AML-193 (cell line): ENCODE results near the gene SEC31A.
"Not testable (repeated sequence)": the region's sequence is repeated elsewhere in the genome, so short reads cannot be mapped to it uniquely, and the experiment has no call there.

Experiments used
- DNase-seq, 2 experiments: peaks; one replicate each; lab custom pipeline; 2025; lab: John Stamatoyannopoulos, UW

Gene SEC31A

GRCh38 chr4:82833060-82833459 lies 57.9 kb downstream of the SEC31A start:
- DNase-seq = not testable (repeated sequence)

GRCh38 chr4:82825425-82825824 lies 65.5 kb downstream of the SEC31A start:
- no peak for DNase-seq

DNA sequence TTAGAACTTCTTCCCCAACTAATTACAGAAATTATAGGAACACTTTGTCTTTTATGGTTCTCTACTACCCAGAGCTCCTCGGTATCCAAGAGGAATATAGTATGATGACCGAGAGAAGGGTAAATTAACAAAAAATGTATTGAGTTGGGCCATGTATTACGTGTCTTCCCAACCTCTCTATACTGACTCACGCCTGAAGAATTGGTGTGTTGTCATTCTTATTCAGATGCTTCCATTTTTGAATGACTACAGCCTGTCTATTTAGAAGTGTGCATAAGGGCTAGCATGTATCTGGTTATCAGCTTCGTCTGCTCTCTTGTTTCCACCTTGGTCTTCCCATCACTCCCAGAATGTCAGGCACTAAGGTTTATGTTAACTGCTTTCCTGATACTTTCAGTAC lies 67.9 kb downstream of the SEC31A start:
- no peak for DNase-seq

DNA sequence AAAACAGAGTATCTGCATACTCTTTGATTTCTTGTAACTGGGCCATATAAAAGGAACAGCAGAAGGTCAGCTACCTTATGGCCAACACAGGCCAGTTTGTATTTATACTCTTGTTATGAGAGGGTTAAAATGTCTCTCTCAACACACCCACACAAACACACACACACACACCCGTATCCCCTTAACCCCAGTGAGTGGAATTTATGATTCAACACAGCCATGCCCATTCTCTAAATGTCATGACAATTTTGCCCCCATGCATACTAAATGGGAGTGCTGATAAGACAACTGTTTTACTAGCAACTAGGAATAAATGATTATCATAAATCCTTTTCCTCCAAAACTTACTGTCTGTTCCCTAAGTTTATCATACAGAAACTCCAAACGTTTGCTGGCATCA lies 70.3 kb downstream of the SEC31A start:
- DNase-seq = no peak

DNA sequence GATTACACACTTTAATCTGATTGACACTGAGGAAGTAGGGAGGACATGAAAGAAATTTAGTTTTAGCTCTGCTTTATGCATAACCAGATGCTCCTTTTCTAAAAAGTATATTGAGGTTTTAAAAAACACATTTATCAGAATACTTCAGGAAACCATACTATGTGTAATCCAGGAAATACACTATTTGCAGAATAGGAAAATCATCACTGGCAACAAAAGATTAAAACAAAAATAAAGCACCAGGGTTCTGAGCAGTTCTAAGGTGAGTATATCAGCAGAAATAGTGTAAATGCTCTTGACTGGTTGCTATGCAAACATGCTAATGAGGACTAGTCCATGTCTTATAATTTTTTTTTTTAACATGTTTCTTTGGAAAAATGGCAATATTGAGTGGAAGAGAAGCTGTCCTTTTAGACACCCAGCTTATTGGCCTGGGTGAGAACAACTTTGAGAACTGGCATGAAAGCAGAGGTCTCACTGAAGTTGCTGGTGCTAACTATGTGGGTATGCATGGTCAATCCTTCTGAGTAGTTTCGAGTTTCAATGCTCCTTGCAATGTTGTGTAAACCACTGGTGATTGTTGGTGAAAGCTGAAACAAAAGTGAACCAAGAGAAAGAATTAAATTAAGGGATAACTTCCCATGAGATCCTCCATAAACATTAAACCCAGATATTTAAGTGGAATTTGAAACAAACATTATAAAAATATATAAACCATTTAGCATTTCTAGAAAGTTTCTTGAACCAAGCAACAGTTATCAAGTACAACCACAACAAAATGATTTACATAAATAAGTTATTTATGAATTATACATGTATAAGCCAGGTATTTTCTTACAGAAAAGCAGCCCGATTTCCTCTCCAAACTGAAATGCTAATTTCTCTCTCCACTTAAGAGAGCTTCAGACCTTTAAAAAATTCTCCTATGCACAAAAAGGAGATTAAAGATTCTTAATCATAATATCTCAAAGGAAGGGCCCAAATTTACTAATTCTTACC lies 72.0 kb downstream of the SEC31A start:
- no peak for DNase-seq

DNA sequence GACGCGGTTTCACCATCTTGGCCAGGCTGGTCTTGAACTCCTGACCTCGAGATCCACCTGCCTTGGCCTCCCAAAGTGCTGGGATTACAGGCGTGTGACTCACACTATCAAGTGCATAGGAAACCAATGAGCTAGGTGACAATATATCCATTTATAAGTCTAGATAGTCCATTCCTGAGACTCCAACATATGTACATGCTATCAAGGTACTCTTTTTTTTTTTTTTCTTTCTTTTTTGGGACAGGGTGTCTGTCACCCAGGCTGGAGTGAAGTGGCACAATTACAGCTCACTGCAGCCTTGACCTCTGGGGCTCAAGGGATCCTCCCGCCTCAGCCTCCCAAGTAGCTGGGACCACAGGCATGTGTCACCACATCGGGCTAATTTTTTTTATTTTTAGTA lies 74.1 kb downstream of the SEC31A start:
- DNase-seq = not testable (repeated sequence)

- no peak for DNase-seq
Measured at GRCh38 chr4:82814034-82814433, 76.9 kb downstream of the SEC31A start.

GRCh38 chr4:82811838-82812341 lies 79.1 kb downstream of the SEC31A start:
- DNase-seq = no peak

DNA sequence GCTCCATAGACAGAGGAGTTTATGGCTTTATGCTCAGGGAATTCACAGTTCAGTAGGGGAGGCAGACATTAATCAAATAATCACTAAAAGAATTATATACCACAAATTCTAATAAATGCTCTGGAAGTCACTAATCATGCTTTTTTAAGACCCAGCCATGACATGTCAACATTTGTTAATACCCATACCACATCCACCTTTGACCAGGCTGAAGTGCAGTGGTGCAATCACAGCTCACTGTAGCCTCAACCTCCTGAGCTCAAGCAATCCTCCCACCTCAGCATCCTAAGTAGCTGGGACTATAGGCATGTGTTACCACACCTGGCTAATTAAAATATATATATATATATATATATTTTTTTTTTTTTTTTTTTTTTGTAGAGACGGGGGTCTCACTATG lies 79.6 kb downstream of the SEC31A start:
- DNase-seq = no peak

DNA sequence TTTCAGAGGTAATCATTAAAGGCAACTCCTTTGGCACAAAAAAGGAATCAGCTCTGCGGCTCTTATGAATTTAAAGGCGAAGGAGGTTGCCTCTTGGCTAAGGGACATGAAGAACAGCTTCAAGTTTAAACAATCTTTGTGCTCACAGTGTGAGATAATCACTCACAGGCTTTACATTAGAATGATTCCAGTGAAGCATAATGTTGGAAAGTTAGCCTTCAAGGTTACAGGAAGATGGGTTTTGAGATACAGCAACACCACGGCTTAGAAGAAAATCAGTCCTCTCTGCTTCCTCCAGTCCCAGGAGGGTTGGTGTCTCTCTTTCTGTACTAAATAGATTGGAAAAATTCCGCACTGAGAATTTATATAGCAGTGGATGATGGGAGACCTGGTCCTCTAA lies 80.8 kb downstream of the SEC31A start:
- no peak for DNase-seq

DNA sequence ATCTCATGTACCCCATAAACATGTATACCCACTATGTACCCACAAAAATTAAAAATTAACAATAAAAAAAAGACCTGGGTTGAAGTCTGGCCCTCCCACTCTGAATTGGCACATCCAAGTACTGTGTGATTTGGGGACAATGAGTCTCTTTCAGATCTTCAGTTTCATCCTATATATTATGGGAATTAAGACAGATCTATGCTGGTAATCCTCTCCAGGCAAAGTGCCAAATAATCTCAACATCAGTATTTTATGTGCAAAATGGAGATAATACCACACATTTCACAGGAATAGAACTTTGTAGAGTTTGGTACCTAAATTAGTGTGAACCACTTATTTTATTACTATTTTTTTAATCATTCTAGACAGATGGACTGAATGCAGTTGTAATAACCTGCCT lies 81.3 kb downstream of the SEC31A start:
- no peak for DNase-seq

DNA sequence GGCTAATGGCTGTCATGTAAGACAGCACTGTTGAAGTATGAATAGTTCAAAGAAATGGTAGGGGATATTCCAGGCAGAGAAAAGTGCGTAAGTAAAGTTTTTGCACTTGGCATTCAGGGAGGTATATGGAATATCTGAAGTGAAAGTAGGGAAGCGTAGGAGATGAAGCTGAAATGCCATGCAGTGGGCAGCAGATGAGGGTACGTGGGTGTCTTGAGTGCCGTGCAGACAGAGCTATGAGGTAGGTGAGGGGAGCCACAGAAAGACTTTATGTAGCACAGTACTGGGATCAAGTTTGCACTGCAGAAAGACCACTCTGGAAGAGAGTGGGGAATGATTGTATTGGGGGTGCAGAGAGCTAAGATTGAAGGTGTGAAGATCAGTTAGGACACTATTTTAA lies 87.2 kb downstream of the SEC31A start:
- DNase-seq = no peak

DNA sequence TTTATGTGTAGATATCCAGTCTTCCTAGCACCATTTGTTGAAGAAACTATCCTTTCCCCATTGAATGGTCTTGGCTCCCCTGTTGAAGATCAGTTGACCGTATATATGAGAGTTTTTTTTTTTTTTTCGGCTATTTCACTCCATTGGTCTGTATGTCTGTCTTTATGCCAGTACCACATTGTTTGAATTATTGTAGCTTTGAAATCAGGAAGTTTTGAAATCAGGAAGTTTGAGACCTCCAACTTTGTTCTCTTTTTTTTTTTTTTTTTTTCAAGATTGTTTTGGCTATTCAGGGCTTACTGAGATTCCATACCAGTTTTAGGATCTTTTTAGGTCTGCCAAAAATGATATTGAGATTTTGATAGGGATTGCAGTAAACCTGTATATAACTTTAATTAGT lies 88.0 kb downstream of the SEC31A start:
- peak; percentile 56 to 57 for DNase-seq

- no peak for DNase-seq
Measured at GRCh38 chr4:82801910-82802521, 88.9 kb downstream of the SEC31A start.

GRCh38 chr4:82799006-82799881 lies 91.7 kb downstream of the SEC31A start:
- no peak for DNase-seq

GRCh38 chr4:82798168-82799005 lies 92.6 kb downstream of the SEC31A start, which contains the start of gene SCD5:
TSS of gene SCD5 (minus strand) at chr4:82798796. CDS start at chr4:82798537, 259 bp downstream.
- DNase-seq = peak; percentile 34 to 43

- DNase-seq = no peak
Measured at GRCh38 chr4:82797405-82798111, 93.4 kb downstream of the SEC31A start.

- DNase-seq = no peak
Measured at GRCh38 chr4:82797040-82797404, 93.9 kb downstream of the SEC31A start.

DNA sequence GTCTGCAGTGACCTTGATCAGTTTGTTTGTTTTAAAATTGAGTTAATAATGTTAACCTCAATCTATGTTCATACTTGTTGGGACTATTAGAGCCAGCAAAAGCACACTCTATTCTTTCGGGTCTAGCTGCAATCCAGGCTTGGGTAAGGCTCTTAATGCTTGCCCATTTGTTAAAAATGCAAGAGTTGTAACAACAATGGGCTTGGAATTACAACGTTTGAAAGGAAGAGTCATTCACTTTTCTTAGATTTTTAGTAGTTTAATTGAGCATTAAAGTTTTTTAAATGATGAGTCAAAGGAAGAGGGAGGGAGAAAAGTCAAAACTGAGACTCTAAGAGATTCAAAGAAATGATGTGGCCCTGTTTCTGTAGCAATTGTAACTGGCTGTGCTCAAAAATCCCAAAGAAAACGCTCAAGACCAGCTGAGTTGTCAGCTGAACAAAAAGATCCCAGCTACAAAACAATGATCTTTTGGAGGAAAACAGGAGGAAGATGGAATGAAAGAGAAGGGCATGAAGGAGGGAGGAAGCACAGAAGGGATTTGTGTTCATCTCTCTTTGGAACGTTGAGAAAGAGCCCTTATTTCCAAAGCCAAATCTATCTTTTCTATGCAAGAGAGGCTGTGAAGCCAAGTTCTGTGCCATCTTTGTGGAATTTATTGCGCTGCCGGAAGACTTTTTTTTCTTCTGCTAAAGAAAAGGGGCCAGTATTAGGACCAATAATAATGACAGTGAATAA lies 97.9 kb downstream of the SEC31A start:
- DNase-seq = no peak

GRCh38 chr4:82791179-82791578 lies 99.8 kb downstream of the SEC31A start:
- DNase-seq = no peak
